Measurements from ENCODE around the gene LRRC47. TPM values are rescaled to one million over a fixed set of nuclear protein-coding genes. Genes with fewer than 3 reads are reported as not detected.

The LRRC47 gene
- total and polyA plus RNA-seq, 8 donors, result 34.2 to 66.4 (median 51.8) TPM

- no peaks in the 10 kb centered on the region for H3K27me3 ChIP-seq
- peaks cover 0 to 41% of the 10 kb centered on the region in 2 donors for H3K36me3 ChIP-seq
- no peaks in the 10 kb centered on the region for H3K9me3 ChIP-seq
- peaks cover 22 to 37% of the 10 kb centered on the region in 2 donors for H3K4me1 ChIP-seq
- ATAC-seq (no peak), DNase-seq (peak in 1 of 4 donors; percentile 58)
- no peak overlapping the region for H3K4me3 ChIP-seq
- intact Hi-C loops (cut with DNase I), result no loop called here
- TF ChIP-seq CTCF (IDR thresholded peaks at IDR 0.05), result no peak
- H3K27ac ChIP-seq, result no peak overlapping the region
These were observed 5.8 kb downstream of the LRRC47 start for GRCh38 chr1:3790500-3790923.

DNA sequence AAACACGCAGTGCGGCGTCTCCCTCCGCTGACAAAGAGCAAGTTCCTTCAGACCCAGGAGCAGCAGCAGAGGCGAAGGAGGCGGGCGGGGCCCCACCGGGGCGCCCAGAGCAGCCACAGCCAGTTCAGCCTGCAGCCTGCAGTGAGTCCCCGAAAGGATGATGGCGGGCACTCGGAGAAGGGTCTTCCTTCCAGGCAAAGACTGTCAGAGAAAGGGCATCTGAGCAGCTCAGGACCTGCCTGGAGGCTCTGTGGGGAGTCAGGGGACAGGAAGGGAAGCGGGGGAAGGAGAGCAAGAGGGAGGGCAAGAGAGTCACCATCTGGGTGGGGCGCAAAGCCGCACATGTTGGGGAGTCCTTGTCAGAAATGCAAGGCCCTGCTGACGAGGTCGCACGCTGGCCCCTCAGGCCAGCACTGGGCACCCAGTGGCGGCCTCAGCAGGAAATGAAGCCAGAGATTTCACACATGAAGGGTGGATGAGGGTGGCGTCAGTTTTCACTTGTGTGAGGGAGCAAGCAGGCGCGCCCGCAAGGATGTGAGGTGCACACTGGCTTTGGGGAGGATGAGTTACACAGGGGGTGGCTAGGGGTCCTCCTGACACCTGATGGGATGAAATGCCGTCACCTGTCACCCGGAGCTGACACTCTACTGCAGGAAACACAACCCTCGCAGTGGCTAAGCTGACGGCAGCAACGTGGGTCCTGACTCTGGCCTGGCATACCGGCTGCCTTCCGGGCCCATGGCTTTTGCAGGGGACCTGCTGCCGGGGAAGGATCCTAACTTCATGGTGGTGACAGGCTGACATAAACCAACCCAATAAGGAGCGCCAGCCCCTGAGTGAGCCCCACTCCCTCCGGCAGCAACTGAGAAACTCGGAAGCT is 6.6 kb downstream of the LRRC47 start:
- DNase-seq (peak in 1 of 4 donors; percentile 49), ATAC-seq (no peak)
- H3K4me1 ChIP-seq, result peaks cover 14 to 29% of the 10 kb centered on the region in 2 donors
- no peak for TF ChIP-seq CTCF (IDR thresholded peaks at IDR 0.05)
- no peak overlapping the region for H3K27ac ChIP-seq
- H3K9me3 ChIP-seq, result no peaks in the 10 kb centered on the region
- H3K4me3 ChIP-seq, result no peak overlapping the region
- intact Hi-C loops (cut with DNase I), result no loop called here
- no peaks in the 10 kb centered on the region for H3K27me3 ChIP-seq
- H3K36me3 ChIP-seq, result peaks cover 0 to 50% of the 10 kb centered on the region in 2 donors

DNA sequence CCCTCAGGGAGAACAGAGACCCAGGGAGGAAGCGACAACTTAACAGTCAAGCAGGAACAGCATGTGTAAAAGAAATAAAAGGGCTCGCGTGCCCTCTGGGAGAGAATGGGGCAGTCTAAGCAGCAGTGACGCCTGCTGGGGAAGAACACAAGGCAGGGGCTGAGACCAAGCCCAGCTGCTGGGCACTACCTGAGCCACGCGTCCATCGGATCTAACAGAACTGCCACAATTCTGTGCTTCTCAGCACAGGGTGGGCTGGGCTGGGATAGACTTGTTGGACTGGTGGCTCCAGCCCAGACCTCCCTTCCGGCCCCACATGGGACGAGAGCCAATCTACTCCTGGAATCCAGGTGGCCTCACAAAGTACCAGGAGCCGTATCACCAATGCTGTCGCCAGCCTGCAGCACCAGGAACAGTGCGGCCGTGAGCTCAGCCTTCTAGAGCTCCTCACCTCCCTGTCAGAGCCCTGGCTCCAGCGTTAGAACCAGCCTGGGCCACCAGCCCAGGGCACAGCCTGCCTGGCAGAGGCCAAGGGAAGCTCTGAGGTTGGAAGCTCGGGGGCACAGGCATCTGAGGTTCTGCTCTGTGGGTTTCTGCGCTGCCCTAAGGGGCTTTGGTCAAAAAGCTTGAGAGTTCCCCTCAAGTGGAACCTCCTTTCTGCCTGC is 7.4 kb downstream of the LRRC47 start:
- intact Hi-C loops (cut with DNase I), result no loop called here
- peaks cover 7 to 21% of the 10 kb centered on the region in 2 donors for H3K4me1 ChIP-seq
- H3K36me3 ChIP-seq, result peaks cover 0 to 57% of the 10 kb centered on the region in 2 donors
- H3K27ac ChIP-seq, result no peak overlapping the region
- DNase-seq, result peak in 1 of 4 donors; percentile 58
- no peak for TF ChIP-seq CTCF (IDR thresholded peaks at IDR 0.05)
- no peak for ATAC-seq
- H3K4me3 ChIP-seq, result no peak overlapping the region
- no peaks in the 10 kb centered on the region for H3K9me3 ChIP-seq
- no peaks in the 10 kb centered on the region for H3K27me3 ChIP-seq

DNA sequence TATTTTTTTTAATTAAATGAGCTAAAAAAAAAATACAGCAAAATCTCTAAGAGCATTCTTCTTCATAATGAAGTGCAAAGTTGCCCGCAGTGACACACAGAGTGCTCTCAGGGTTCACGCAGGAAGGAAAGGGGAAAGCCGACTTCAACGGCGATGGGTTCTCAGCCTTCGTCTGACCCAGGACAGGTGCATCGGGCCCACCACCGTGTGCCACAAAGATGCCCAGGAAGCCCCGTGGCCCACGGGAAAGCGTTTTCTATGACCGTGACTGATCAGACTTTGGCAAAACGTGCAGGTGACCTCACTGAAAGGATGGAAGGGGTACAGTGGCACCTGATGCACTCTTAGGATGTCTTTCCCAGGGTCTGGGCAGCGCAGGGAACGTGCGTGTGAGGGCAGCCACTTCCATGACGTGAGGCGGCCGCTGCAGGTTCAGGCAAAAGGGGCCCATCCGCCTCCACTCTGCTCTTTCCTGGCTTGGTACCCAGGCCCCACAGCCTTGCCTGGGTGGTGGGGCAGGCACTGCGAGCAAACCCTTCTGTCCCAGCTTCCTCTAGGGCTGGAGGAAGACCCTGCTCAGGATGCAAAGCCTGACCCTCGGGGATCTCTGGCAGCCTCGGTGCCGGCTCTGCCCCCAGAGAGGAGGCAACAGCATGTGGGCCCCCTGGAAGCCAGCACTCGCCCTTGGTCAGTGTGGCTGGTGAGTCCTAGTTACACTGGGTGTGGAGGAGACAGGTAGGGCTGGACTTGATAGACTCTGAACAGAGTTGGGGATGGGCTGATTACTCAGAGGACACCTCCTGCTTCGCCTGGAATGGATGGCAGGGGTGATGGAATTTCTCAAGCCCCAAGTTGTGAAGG is 8.3 kb downstream of the LRRC47 start:
- no peak for ATAC-seq
- Histone ChIP-seq H3K4me1 (peaks cover 0 to 12% of the 10 kb centered on the region in 2 donors), H3K27ac (no peak overlapping the region), H3K27me3 (no peaks in the 10 kb centered on the region), H3K4me3 (no peak overlapping the region), H3K36me3 (peaks cover 0 to 67% of the 10 kb centered on the region in 2 donors), H3K9me3 (no peaks in the 10 kb centered on the region)
- DNase-seq, result peak in 1 of 4 donors; percentile 60
- intact Hi-C loops (cut with DNase I), result no loop called here
- TF ChIP-seq CTCF (IDR thresholded peaks at IDR 0.05), result no peak
